Mesenteric fat pad (tissue), 1 donor: ENCODE measurements around the gene FFAR3. TPM values are rescaled to one million over a fixed set of nuclear protein-coding genes. Genes with fewer than 3 reads are reported as not detected.
"Not testable (repeated sequence)": the region's sequence is repeated elsewhere in the genome, so short reads cannot be mapped to it uniquely, and the experiment has no call there.

Experiments
- DNase-seq: peaks from one replicate; pipeline ENCODE4 v3.0.0-alpha.2; 2020; ENCODE audit warnings: low spot score
- total RNA-seq: library from RNA; stranded (reverse); fragmentation: NEBNext Ultra II Directional; extraction: Animal tissue kit (Norgen Biotek cat#: 25700); gene quantifications from one replicate; pipeline ENCODE4 v1.2.1, GENCODE V29; 2021
- donor health status: DM: yes; HTN: yes; CAD: no.

Gene FFAR3
- total RNA-seq, 1 donor from 2014 or later: 1.4 TPM

DNA sequence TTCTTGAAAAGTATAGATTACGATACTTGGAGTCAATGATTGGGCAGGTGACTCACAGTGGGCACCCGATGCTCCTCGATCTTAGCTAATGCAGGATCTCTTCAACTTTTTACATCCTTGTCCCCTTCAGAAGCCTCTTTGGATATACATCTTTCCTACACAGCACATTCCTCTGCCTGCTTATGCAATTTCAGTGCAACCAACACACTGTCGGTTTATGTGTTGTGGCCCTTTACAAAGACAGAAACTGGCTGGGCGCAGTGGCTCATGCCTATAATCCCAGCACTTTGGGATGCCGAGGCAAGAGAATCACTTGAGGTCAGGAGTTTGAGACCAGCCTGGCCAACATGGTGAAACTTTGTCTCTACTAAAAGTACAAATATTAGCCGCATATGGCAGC, 15.2 kb downstream of the FFAR3 start:
- peak; percentile 26 for DNase-seq

- not testable (repeated sequence) for DNase-seq
These were observed 15.8 kb downstream of the FFAR3 start for GRCh38 chr19:35374031-35374430.

- no peak for DNase-seq
These were observed 17.4 kb downstream of the FFAR3 start for GRCh38 chr19:35375505-35376307.

- no peak for DNase-seq
These were observed 19.4 kb downstream of the FFAR3 start for GRCh38 chr19:35377656-35378055.

DNA sequence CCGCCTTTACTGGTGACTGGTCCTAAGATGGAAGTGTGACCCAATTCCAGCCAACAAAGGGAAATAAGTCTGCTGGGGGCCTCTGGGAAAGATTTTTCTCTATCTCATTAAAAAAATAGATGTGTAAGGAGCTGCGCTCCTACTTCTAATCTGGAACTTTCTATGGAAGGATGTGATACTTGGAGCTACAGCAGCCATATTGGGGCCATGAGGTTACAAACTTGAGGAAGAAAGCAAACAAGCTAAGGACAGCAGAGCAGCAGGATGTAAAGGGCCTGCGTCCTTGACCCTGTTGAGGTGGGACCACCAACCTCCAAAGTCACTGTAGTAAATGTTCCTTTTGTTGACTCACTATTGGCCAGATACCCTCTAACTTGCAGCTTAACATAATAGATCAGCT, 20.1 kb downstream of the FFAR3 start:
- no peak for DNase-seq

DNA sequence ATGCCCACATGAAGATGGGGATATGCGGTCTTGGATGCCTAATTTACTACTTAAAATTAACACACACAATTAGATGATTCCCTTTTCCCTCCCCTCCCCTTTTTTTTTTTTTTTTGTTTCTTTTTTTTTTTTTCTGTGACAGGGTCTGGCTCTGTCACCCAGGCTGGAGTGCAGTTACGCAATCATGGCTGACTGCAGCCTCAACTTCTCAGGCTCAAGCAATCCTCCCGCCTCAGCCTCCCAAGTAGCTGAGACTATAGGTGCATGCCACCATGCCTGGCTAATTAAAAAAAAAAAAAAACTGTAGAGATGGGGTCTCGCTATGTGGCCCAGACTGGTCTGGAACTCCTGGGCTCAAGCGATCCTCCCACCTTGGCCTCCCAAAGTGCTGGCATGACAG, 21.3 kb downstream of the FFAR3 start:
- not testable (repeated sequence) for DNase-seq

DNA sequence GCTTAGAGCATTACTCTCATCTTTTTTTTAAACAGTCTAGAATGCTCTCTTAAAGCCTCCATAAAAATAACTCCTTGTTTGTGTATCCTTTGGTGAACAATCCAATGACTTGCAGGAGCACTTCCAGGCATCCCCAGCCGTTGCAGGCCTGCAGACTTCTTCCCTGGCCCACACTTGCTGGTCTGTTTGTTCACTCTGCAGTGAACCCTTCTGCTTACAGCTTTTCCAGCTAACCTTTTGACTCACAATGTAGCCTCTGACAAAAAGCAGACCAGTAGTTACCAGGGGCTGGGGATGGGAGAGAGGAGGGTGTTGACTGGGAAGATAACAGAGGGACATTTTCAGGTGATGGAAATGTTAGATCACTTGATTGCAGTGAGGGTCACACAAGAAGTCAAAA, 21.7 kb downstream of the FFAR3 start:
- DNase-seq: peak; percentile 73

- peak; percentile 43 for DNase-seq
These were observed 22.3 kb downstream of the FFAR3 start for GRCh38 chr19:35380450-35381124.

DNA sequence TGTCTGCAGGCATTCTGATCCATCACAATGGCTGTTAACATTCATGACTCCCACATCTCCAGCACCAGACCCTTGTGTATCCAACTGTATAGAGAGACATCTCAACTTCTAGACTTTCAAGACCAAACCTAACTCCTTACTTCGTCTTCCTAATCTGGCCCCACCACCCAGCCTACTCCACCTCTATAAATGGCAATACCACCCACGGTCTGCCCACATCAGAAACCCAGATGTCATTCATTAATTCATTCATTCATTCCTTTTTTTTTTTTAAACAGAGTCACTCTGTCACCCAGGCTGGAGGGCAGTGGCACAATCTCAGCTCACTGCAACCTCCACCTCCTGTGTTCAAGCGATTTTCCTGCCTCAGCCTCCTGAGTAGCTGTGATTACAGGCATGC, 23.1 kb downstream of the FFAR3 start:
- DNase-seq: no peak

- DNase-seq: no peak
These were observed 23.7 kb downstream of the FFAR3 start for GRCh38 chr19:35381926-35382325.

GRCh38 chr19:35383536-35383935, 25.3 kb downstream of the FFAR3 start:
- peak; percentile 12 for DNase-seq

GRCh38 chr19:35388277-35389054, 30.2 kb downstream of the FFAR3 start:
- DNase-seq: no peak

GRCh38 chr19:35389192-35389861, 31.1 kb downstream of the FFAR3 start:
- DNase-seq: no peak

DNA sequence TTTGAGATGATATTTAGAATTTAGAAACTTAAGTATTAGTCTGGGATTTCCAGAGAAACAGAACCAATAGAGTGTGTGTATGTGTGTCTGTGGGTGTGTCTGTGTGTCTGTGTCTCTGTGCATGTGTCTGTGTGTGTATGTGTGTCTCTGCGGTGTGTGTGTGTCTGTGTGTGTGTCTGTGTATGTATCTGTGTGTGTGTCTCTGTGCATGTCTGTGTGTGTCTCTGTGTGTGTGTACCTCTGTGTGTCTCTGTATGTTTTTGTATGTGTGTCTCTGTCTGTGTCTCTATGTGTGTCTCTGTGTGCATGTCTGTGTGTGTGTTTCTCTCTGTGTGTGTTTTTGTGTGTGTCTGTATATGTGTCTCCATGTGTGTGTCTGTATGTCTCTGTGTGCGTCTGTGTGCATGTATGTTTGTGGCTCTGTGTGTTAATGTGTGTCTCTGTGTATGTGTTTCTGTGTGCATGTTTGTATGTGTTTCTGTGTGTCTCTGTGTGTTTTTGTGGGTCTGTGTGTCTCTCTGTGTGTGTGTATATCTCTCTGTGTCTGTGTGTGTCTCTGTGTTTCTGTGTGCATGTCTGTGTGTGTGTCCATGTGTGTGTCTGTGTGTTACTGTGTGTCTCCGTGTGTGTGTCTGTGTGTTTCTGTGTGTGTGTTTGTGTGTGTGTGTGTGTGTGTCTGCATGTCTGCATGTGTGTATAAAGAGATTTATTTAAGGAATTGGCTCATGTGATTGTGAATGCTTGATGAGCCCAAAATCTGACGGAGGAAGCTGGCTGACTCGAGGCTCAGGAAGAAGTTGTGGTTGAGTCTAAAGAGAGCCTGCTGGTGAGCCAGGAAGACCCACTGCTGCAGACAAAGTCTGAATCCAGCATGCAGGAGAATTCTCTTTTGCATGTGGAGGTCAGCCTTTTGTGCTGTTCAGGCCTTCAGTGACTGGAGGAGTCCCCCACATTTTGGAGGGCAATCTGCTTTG, 34.8 kb downstream of the FFAR3 start:
- DNase-seq: no peak

- DNase-seq: no peak
These were observed 37.3 kb downstream of the FFAR3 start for GRCh38 chr19:35395382-35396199.

GRCh38 chr19:35396240-35396885, 38.1 kb downstream of the FFAR3 start:
- no peak for DNase-seq

DNA sequence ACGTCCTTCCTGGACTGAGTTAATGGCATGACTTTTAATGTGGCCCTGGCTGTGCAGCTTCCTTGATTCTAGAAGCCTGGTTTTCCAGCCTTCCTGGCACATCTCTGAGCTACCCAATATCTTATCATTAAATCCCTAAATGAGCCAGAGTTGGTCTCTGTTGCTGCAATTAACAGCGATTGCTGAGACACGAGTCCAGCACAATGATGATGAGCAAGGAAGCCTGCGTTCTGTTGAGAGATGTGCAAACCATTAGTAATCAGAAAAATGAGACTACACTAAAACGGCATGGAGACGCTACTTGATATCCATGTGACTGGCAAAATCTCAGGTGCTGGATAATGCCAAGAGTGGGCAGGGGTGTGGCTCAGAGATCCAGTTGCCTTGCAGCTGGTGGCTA, 38.8 kb downstream of the FFAR3 start:
- no peak for DNase-seq

- no peak for DNase-seq
These were observed 40.3 kb downstream of the FFAR3 start for GRCh38 chr19:35398570-35398969.

DNA sequence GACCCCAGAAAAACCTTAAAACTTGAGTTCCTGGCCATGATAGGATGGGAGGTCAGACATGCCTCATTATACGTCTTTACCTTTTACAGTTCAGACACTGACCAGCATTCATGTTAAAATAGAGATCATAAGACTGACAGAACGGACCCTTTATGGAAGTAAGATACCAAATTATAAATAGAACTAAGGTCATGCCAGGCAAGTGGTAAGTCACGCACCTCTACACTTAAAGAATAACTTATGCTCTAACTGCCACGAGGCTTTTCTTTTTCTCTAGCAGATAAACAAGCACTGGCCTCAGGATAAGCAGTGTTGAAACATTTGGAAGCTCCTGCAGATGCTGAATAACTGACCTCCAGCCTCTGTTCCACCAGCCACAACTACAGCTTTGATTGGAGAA, 41.0 kb downstream of the FFAR3 start:
- DNase-seq: no peak
